Endometrium (tissue), 2 donors: Measurements from ENCODE around the gene RCN2.
"Not testable (repeated sequence)": the region's sequence is repeated elsewhere in the genome, so short reads cannot be mapped to it uniquely, and the experiment has no call there.

Source experiments
- FAIRE-seq: peaks from 2 replicates; lab custom pipeline; 2012; peaks lifted over from hg19 to GRCh38; lab: Jason Lieb, UNC
- donor health status: control.
- donor health status: control.

RCN2 gene

DNA sequence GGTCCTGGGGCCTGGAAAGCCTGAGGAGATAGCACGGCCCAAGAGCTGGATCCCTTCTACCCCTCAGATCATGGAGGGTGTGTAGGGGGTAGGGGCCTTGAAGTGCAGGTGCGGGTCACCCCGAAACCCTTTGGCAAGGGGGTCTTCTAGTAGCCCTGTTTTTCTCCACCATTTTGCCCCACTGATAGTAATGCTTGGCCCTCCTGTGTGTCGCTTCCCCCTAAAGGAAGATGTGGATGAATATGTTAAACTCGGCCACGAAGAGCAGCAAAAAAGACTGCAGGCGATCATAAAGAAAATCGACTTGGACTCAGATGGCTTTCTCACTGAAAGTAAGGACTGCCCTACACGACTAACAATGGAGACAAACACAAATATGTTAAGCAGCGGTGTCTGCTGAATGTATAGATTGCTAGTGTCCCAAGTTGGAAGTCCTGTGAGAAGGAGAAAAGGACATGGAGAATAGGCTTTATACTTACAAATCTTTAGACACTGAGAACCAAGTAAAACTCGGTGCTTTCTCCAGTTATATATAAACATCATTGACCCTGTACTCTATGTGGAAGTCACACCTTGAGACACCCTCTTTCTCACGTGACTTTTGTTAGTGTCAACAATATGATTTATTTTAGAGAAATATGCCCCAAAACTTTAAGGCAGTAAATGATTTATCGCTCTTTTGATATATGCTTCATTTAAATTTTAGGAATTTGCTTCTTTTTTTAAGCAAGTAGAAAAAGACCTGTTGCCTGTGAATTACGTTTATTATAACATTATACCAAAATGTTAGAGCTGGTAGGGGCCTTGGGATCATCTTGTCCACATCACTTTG is 802 bp downstream of the RCN2 start:
- FAIRE-seq: no peak

GRCh38 chr15:76935620-76936019 is 4.1 kb downstream of the RCN2 start:
- FAIRE-seq: no peak

- no peak for FAIRE-seq
Measured at GRCh38 chr15:76936671-76937070, 5.1 kb downstream of the RCN2 start.

- no peak for FAIRE-seq
Measured at GRCh38 chr15:76938752-76939151, 7.2 kb downstream of the RCN2 start.

- no peak for FAIRE-seq
Measured at GRCh38 chr15:76939715-76940114, 8.2 kb downstream of the RCN2 start.

DNA sequence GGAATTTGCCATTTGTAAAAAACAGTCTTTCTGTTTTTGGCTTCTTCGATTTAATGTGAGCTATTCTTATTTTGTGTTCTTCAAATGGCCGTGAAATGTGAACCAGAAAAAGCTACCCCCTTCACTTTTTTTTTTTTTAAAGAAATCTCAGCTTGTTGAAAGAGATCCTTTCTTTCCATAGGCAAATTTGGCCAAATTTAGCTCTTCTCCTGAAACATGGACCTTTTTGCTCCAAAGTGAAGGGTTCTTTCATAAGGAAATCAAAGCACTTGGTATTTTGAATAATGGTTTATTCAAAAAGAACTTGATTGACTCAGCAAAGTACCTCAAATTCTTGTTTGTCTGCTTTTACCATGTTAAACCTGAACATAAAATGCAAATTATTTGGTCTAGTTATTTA is 10.1 kb downstream of the RCN2 start:
- no peak for FAIRE-seq

DNA sequence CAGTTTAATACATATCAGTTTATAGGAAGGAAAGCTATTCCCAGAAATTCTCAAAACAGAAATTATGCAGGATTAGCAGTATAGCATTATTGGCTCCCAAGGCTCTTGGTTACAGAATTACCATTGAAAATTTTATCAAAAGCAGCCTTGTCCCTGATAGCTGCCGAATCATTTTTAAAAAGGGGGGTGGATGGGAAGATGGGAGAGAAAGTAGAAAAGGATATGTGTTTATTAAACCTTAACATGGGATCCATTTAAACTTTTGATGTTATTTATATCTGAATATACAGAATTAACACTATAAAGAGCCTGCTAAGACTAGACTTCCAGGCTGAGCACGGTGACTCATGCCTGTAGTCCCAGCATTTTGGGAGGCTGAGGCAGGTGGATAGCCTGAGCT is 10.8 kb downstream of the RCN2 start:
- no peak for FAIRE-seq

GRCh38 chr15:76945494-76946093 is 14.0 kb downstream of the RCN2 start:
- peak; percentile 80 for FAIRE-seq

GRCh38 chr15:76947454-76947853 is 15.9 kb downstream of the RCN2 start:
- no peak for FAIRE-seq

DNA sequence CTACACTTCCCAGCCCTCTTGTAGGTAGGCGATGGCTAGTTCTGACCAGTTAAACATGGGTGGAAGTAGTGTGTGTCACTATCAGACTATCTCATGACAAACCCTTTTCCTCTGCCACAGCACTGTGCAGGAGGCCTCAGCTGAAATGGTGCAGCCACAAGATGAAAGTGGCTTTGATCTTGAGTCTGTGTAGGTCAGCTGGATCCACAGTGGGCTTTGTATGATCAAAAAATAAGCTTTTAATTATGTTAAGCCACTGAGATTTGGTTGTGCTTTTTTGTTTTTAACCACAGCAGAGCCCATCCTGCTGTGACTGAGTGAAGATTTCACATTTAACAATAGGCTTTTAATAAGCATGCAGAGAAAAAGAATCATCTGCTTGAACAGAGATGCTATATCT is 19.7 kb downstream of the RCN2 start:
- FAIRE-seq: no peak

GRCh38 chr15:76953913-76954312 is 22.4 kb downstream of the RCN2 start:
- FAIRE-seq: no peak

- no peak for FAIRE-seq
Measured at GRCh38 chr15:76954744-76955143, 23.2 kb downstream of the RCN2 start.

DNA sequence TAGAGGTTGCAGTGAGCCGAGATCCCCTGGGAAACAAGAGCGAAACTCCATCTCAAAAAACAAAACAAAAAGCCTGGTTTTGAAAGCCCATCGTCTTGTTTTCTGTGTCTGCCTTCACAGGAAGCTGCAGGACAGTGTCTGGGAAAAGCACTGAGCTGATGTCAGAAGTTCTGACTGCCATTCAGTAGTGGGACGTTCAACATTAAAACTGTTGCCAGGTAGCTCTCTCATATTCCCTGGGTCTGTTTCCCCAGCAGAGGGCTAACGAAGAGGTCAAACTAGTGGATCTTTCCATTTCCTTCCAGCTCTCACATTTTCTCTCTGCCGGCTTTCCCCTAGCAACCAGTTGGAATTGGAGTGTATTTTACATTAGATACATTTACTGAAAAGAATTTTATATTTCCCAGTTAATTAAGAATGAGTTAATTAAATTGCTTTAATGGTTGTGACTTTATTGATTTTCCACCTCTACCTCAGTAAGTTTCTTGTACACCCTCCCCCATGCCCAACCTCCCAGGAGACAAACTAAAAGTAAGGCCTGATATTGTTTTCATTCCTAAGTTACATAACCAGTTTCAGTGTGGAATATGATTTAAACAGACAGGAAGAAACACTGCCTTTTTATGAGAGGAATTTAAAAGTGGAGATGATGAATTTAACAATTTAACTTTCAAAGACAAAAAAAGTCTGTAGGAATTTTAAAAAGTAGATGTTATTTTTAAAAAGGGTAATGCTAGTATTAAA is 29.9 kb downstream of the RCN2 start:
- no peak for FAIRE-seq

DNA sequence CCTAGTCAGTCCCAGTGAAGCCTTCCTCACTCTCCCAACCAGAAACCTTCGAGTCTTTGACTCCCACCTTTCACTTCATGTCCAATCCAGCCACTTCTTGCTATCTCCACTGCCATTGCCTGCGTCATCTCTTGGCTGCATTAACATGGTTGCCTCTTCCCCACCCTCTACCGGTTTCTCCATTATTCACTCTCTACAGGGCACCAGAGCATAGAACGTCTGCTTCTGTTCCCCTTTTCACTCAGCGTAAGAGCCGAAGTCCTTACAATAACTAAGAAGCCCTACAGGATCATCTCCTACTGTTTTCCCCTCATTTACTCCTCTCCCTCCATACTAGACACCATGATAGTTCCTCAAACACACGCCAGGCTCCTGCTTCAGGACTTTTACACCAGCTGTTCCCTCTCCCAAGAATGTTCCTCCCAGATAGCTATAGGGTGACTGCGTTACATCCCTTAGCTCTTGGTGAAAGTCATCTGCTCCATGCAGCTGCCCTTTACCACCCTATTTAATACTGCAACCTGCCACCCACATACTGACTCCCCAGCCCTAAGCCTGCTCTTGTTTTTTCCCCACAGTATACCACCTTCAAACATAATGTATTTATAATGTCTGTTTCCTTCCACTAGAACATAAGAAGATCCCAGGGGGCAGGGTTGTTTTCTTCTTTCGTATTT is 30.9 kb downstream of the RCN2 start:
- FAIRE-seq: no peak

- no peak for FAIRE-seq
Measured at GRCh38 chr15:76963596-76963995, 32.0 kb downstream of the RCN2 start.

DNA sequence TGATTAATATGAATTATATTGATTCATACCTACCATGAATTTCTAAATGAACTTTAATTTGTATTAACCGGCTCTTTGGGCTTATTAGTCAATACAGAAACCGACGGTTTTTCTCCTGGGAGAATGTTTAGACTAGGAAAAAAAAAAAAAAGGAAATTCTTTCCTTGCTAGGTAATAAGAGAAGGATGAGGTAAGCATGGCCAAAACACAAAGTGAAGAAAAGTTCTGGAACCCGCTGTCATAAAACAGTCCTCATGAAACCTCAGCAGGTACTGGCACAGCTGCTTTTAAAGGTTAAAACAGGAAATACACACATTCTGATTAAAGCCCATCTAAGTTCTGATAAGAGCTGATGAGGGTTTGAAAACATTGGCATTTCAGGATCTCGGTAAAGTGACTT is 32.6 kb downstream of the RCN2 start:
- FAIRE-seq: no peak

DNA sequence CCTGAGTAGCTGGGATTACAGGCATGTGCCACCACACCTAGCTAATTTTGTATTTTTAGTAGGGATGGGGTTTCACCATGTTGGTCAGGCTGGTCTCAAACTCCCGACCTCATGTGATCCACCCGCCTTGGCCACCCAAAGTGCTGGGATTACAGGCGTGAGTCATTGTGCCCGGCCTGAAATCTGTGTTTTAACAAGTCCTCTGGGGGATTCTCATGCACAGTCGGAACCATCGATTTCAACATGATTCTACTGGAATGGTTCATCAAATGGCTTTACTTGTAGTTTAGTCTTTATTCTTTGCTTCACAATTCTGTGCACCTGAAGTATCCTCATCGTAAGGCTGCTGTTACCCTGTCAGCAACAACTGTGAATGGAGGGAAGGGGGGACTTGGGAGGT is 34.5 kb downstream of the RCN2 start:
- not testable (repeated sequence) for FAIRE-seq

DNA sequence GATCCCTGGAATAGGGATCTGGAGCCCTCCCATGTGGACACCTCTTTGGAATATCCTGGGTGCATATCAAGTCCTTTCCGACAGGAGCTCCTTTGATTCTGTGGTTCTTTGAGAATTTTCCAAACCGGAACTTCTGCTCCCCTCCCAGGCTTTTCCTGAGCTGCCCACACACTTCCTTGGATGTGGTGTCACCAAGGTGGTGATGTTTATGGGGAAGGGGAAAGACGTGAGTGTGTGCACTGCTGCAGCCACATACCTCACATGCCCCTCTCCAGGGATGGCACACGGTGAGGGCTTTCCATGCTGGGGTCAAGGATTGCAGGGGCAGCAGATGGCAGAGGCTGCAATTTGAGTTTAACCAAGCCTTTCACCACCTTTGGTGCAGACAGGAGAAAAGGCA is 35.5 kb downstream of the RCN2 start:
- no peak for FAIRE-seq

DNA sequence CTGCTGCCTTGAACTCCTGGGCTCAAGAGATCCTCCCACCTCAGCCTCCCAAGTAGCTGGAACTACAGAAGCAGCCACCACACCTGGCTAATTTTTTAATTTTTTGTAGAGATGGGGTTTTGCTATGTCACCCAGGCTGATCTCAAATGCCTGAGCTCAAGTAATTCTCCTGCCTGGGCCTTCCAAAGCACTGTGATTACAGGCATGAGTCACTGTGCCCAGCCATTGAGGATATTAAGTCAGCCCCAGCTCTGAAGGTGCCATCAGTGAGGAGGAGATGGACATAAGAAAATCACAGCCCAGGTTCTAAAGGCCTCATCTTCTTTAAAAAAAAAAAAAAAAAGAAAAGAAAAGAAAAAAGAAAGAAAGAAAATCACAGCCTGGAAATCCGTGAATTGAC is 36.8 kb downstream of the RCN2 start:
- FAIRE-seq: no peak

DNA sequence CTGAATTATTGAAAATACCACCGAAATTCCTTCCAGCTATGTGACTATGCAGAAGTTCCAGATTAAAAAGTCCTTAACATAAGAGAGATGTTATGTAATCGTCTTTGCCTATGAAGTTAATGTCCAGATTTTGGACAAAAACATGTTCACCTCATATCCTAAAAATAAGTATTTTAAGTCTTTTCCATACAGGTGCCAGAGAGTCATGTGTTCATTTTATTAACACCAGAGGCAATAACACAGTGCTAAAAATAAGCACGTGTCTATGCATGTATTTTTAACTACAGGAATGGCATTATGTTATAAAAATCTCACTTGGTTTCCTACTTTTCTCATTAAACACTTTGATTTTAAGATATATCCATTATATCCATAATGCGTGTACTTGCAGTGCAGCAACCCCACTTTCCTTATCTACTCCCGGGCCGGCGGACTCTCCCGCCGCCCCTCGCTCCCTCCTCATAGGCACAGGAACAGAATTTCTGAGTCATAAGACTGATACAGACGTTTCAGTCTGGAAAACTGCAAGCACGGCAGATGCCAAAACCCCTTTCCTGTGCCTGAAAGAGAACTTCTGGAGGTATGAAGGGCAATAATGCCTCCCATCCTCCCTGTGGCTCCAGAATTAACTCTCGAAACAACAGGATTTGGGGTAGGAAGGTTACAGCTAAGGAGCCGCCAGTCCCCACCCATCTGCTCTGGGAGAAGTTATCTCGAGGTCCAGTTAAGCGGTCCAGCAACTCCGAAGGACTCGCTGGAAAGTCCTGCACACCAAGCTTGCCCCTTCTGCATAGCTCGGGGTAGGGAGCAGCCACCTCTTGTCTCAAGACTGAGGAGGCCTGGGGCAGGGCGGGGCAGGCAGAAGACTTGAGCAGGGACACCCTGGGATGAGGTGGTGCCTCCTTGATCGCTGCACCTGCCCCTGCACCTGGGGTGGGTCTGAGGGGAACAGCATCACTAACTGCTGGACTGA is 41.1 kb downstream of the RCN2 start:
- no peak for FAIRE-seq

DNA sequence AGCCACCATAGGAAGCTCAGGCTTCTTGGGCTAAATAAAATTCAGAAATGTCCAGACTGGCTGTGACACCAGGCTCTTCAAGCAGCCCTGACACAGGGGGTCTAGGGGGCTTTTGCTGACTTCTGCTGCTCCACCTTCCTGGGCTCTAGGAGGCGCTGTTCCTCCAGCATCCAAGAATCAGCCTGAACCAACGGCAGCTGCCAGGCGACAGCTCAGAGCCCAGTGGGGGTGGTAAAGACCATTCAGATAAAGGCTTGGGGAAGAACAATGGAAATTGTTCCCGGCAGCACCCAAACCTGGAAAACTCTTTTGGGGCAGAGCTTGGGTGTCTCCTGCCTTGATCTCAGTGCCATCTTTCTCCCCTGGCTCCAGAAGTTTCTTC is 41.8 kb downstream of the RCN2 start:
- FAIRE-seq: no peak

GRCh38 chr15:76973906-76974305 is 42.4 kb downstream of the RCN2 start:
- FAIRE-seq: no peak
